HCT116 (cell line): Measurements from ENCODE around the gene SPOCK3. TPM values are rescaled to one million over a fixed set of nuclear protein-coding genes. Genes with fewer than 3 reads are reported as not detected.

Source experiments
- ATAC-seq: fragments of 200-7000 bp; cut with Tn5 transposase; 2 replicates; pipeline ENCODE4 v1.9.1; 2020; ENCODE audit warnings: mild to moderate bottlenecking, moderate library complexity
- BruUV-seq: library from RNA; stranded (reverse); fragments of 400-500 nt; replicated peaks from 2 replicates; lab custom pipeline; 2021; lab: Mats Ljungman, UMichigan
- CTCF ChIA-PET: fragments of 300-600 bp; sonication (Branson Sonifier 250); formaldehyde crosslinking; loops from one replicate; lab custom pipeline; 2021; ENCODE audit warnings: antibody characterized with exemption; lab: Charles Lee
- POLR2A ChIA-PET: fragments of 300-600, 350-600 bp; sonication (Branson Sonifier 250); formaldehyde crosslinking; loops from one replicate; lab custom pipeline; 2021; ENCODE audit warnings: antibody characterized with exemption; lab: Charles Lee
- RAD21 ChIA-PET, 2 experiments: fragments of 300-600 bp; sonication (Branson Sonifier 250); formaldehyde crosslinking; loops; one replicate each; lab custom pipeline; 2023; ENCODE audit warnings: low total read pairs in 2 of 2; ENCODE audit not compliant: uncharacterized antibody in 2 of 2, unreplicated experiment in 2 of 2, low non-redundant PET in 1 of 2; lab: Charles Lee
- DNase-seq: peaks from one replicate; pipeline ENCODE4 v3.0.0-alpha.2; 2010; ENCODE audit warnings: low read depth, low spot score
- H2AFZ ChIP-seq: fragments of 200-600 bp; shearing (Covaris generic), sonication (generic); 2 replicates; pipeline ENCODE4 v1.6.1; 2017; ENCODE audit warnings: low read depth, mixed run types, mixed read lengths, antibody characterized with exemption, low read length; ENCODE audit not compliant: poor library complexity, severe bottlenecking
- H3K27ac ChIP-seq: 2 replicates; pipeline ENCODE4 v1.5.1; 2012; ENCODE audit warnings: low read depth, low read length
- H3K27me3 ChIP-seq: fragments of 200-600 bp; sonication (generic); 2 replicates; pipeline ENCODE4 v1.6.1; 2016; ENCODE audit warnings: mixed run types, low read length, mixed read lengths; ENCODE audit not compliant: insufficient read depth
- H3K36me3 ChIP-seq, 2 experiments: fragments of 200-500 bp in 1 of 2; fragments of 200-600 bp in 1 of 2; sonication (Bioruptor generic) in 1 of 2; sonication (generic) in 1 of 2; 2 replicates each; pipeline versions ENCODE4 v1.5.1 to v1.6.1; 2014 to 2016; ENCODE audit warnings: low read length in 2 of 2, inconsistent platforms in 1 of 2, mixed read lengths in 1 of 2, mixed run types in 1 of 2; ENCODE audit not compliant: insufficient read depth in 2 of 2, control insufficient read depth in 1 of 2
- H3K4me1 ChIP-seq, 2 experiments: fragments of 200-600 bp in 1 of 2; sonication (generic) in 1 of 2; 2 replicates each; pipeline versions ENCODE4 v1.5.1 to v1.6.1; 2012 to 2017; ENCODE audit warnings: low read length in 2 of 2, inconsistent platforms in 1 of 2, mild to moderate bottlenecking in 1 of 2, mixed read lengths in 1 of 2, mixed run types in 1 of 2, moderate library complexity in 1 of 2; ENCODE audit not compliant: insufficient read depth in 2 of 2, control insufficient read depth in 1 of 2
- H3K4me2 ChIP-seq: fragments of 200-600 bp; sonication (generic); 2 replicates; pipeline ENCODE4 v1.6.1; 2017; ENCODE audit warnings: mixed run types, low read length, mixed read lengths
- H3K4me3 ChIP-seq, 2 experiments: fragments of 200-600 bp in 1 of 2; sonication (generic) in 1 of 2; replicated peaks in 1 of 2; 2 replicates each; pipeline ENCODE4 v1.5.1; 2011 to 2016; ENCODE audit warnings: low read length in 2 of 2, control low read depth in 1 of 2, low read depth in 1 of 2, mild to moderate bottlenecking in 1 of 2, mixed read lengths in 1 of 2, mixed run types in 1 of 2
- H3K79me2 ChIP-seq: fragments of 200-600 bp; sonication (generic); 2 replicates; pipeline ENCODE4 v1.6.1; 2017; ENCODE audit warnings: mild to moderate bottlenecking, mixed run types, low read length, moderate library complexity, mixed read lengths; ENCODE audit not compliant: insufficient read depth
- H3K9ac ChIP-seq: fragments of 200-600 bp; sonication (generic); 2 replicates; pipeline ENCODE4 v1.6.1; 2016; ENCODE audit warnings: low read length, mixed read lengths
- H3K9me2 ChIP-seq: fragments of 200-600 bp; sonication (generic), shearing (Covaris generic); 2 replicates; pipeline ENCODE4 v1.6.1; 2017; ENCODE audit warnings: mixed run types, mild to moderate bottlenecking, moderate library complexity; ENCODE audit not compliant: insufficient read depth
- H3K9me3 ChIP-seq, 2 experiments: fragments of 200-500 bp in 1 of 2; fragments of 200-600 bp in 1 of 2; sonication (Bioruptor generic) in 1 of 2; sonication (generic) in 1 of 2; 2 replicates each; pipeline ENCODE4 v1.6.1; 2014 to 2017; ENCODE audit warnings: low read length in 2 of 2, mixed read lengths in 2 of 2, inconsistent platforms in 1 of 2, low read depth in 1 of 2, mild to moderate bottlenecking in 1 of 2, mixed run types in 1 of 2, moderate library complexity in 1 of 2; ENCODE audit not compliant: control insufficient read depth in 1 of 2, insufficient read depth in 1 of 2
- H4K20me1 ChIP-seq: fragments of 200-600 bp; sonication (generic), shearing (Covaris generic); 2 replicates; pipeline ENCODE4 v1.6.1; 2017; ENCODE audit warnings: mixed run types, mild to moderate bottlenecking, moderate library complexity; ENCODE audit not compliant: insufficient read depth
- CBX3 ChIP-seq: IDR thresholded peaks from 2 replicates; pipeline ENCODE4 v1.6.1; 2012; ENCODE audit warnings: low read depth
- CEBPB ChIP-seq: IDR thresholded peaks from 2 replicates; pipeline ENCODE4 v1.6.1; 2012; ENCODE audit warnings: low read depth
- EGR1 ChIP-seq: IDR thresholded peaks from 2 replicates; pipeline ENCODE4 v1.6.1; 2012; ENCODE audit warnings: low read depth
- ELF1 ChIP-seq: IDR thresholded peaks from 2 replicates; pipeline ENCODE4 v1.6.1; 2012; ENCODE audit warnings: low read depth, borderline replicate concordance
- EZH2phosphoT487 ChIP-seq: fragments of 200-600 bp; IDR thresholded peaks from 2 replicates; pipeline ENCODE4 v1.6.1; 2018; ENCODE audit warnings: antibody characterized with exemption, borderline replicate concordance
- FOSL1 ChIP-seq: IDR thresholded peaks from 2 replicates; pipeline ENCODE4 v1.6.1; 2012; ENCODE audit warnings: low read depth
- JUND ChIP-seq: IDR thresholded peaks from 2 replicates; pipeline ENCODE4 v1.6.1; 2012
- POLR2A ChIP-seq: IDR thresholded peaks from 2 replicates; pipeline ENCODE4 v1.7.0; 2011; ENCODE audit warnings: borderline replicate concordance; ENCODE audit not compliant: insufficient read depth, insufficient read length; ENCODE audit errors: extremely low read depth
- POLR2AphosphoS5 ChIP-seq: IDR thresholded peaks from 2 replicates; pipeline ENCODE4 v1.6.1; 2011; ENCODE audit warnings: mild to moderate bottlenecking, low read depth, low read length, moderate library complexity
- SIN3A ChIP-seq: IDR thresholded peaks from 2 replicates; pipeline ENCODE4 v1.6.1; 2012; ENCODE audit warnings: low read depth
- SP1 ChIP-seq: IDR thresholded peaks from 2 replicates; pipeline ENCODE4 v1.6.1; 2012; ENCODE audit warnings: low read depth
- YY1 ChIP-seq: IDR thresholded peaks from 2 replicates; pipeline ENCODE4 v1.6.1; 2011; ENCODE audit warnings: low read length, low read depth, moderate library complexity, mild to moderate bottlenecking; ENCODE audit not compliant: insufficient replicate concordance; ENCODE audit errors: extremely low read depth
- ZFX ChIP-seq: fragments of 450-650 bp; IDR thresholded peaks from 2 replicates; pipeline ENCODE4 v1.6.1; 2017
- ZNF274 ChIP-seq: fragments of 200-500 bp; sonication (Bioruptor generic); IDR thresholded peaks from 2 replicates; pipeline ENCODE4 v1.6.1; 2014; ENCODE audit warnings: mild to moderate bottlenecking, low read depth, low read length, inconsistent platforms
- intact Hi-C: fragments of 100-400 bp; cut with micrococcal nuclease; formaldehyde crosslinking; loops from 2 replicates; pipeline ENCODE4 v1.10.0; 2022
- total RNA-seq: library from RNA; stranded (reverse); gene quantifications from one replicate; pipeline ENCODE4 v1.2.1, GENCODE V29; 2021; ENCODE audit not compliant: unreplicated experiment
- TF ChIP-seq, protein P1 (sequence below), 3 experiments: fragments of 200-600 bp in 1 of 3; sonication (generic) in 1 of 3; IDR thresholded peaks in 2 of 3; conservative IDR thresholded peaks in 1 of 3; 2 replicates each; pipeline ENCODE4 v1.5.1; 2012 to 2017; ENCODE audit warnings: low read depth in 2 of 3, low read length in 2 of 3, antibody characterized with exemption in 1 of 3, borderline replicate concordance in 1 of 3, control low read depth in 1 of 3, mild to moderate bottlenecking in 1 of 3, mixed read lengths in 1 of 3, mixed run types in 1 of 3, moderate library complexity in 1 of 3; ENCODE audit not compliant: insufficient read depth in 1 of 3
- TF ChIP-seq, protein P2 (sequence below): IDR thresholded peaks from 2 replicates; pipeline ENCODE4 v1.6.1; 2012
- TF ChIP-seq, protein P3 (sequence below): IDR thresholded peaks from 2 replicates; pipeline ENCODE4 v1.6.1; 2012; ENCODE audit warnings: low read depth
- TF ChIP-seq, protein P4 (sequence below): IDR thresholded peaks from 2 replicates; pipeline ENCODE4 v1.6.1; 2012
- TF ChIP-seq, protein P5 (sequence below): IDR thresholded peaks from 2 replicates; pipeline ENCODE4 v1.6.1; 2011; ENCODE audit warnings: mild to moderate bottlenecking, low read length, moderate library complexity; ENCODE audit not compliant: insufficient replicate concordance; ENCODE audit errors: extremely low read depth

Gene SPOCK3
- total RNA-seq, 1 experiment from 2014 or later, result 1.7 TPM

DNA sequence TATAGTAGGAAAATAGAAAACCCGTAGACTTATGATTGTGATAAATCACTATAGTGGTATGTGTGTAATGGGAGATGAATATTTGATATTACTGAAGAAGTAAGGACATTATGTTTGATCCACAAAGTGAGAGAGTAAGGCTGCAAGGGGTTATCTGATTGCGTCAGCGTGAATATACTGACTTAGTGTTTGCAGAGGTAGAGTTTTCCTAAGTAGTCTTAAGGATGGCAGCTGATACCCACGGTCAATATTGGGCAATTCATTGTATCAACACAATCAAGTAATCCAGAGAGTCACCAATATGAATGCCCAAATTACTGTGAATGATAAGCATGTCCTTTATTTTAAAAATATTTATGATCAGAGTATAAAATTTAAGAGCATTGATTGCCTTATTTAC, 83.7 kb downstream of the SPOCK3 start:
- Histone ChIP-seq H3K36me3 (no peaks in the 10 kb centered on the region), H3K27me3 (no peaks in the 10 kb centered on the region), H2AFZ (no peak overlapping the region), H3K4me2 (no peak overlapping the region)
- no TSS peak for BruUV-seq
- POLR2A ChIA-PET, result no interaction called here
- TF ChIP-seq, protein P1, sequence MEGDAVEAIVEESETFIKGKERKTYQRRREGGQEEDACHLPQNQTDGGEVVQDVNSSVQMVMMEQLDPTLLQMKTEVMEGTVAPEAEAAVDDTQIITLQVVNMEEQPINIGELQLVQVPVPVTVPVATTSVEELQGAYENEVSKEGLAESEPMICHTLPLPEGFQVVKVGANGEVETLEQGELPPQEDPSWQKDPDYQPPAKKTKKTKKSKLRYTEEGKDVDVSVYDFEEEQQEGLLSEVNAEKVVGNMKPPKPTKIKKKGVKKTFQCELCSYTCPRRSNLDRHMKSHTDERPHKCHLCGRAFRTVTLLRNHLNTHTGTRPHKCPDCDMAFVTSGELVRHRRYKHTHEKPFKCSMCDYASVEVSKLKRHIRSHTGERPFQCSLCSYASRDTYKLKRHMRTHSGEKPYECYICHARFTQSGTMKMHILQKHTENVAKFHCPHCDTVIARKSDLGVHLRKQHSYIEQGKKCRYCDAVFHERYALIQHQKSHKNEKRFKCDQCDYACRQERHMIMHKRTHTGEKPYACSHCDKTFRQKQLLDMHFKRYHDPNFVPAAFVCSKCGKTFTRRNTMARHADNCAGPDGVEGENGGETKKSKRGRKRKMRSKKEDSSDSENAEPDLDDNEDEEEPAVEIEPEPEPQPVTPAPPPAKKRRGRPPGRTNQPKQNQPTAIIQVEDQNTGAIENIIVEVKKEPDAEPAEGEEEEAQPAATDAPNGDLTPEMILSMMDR (IDR thresholded peaks at IDR 0.05 in 2 of 3, conservative IDR thresholded peaks at IDR 0.05 in 1 of 3; ENCODE audit: borderline replicate concordance in 1 of 3, insufficient read depth in 1 of 3, low read depth in 2 of 3, low read length in 2 of 3), result no peak
- TF ChIP-seq EGR1 (no peak), ELF1 (no peak), SP1 (no peak), CBX3 (no peak), SIN3A (no peak), YY1 (no peak), CEBPB (no peak), FOSL1 (no peak), POLR2A (no peak), JUND (no peak), ZFX (no peak), ZNF274 (no peak), EZH2phosphoT487 (no peak), POLR2AphosphoS5 (no peak)
- TF ChIP-seq, protein P2, sequence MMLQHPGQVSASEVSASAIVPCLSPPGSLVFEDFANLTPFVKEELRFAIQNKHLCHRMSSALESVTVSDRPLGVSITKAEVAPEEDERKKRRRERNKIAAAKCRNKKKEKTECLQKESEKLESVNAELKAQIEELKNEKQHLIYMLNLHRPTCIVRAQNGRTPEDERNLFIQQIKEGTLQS, result no peak
- TF ChIP-seq, protein P3, sequence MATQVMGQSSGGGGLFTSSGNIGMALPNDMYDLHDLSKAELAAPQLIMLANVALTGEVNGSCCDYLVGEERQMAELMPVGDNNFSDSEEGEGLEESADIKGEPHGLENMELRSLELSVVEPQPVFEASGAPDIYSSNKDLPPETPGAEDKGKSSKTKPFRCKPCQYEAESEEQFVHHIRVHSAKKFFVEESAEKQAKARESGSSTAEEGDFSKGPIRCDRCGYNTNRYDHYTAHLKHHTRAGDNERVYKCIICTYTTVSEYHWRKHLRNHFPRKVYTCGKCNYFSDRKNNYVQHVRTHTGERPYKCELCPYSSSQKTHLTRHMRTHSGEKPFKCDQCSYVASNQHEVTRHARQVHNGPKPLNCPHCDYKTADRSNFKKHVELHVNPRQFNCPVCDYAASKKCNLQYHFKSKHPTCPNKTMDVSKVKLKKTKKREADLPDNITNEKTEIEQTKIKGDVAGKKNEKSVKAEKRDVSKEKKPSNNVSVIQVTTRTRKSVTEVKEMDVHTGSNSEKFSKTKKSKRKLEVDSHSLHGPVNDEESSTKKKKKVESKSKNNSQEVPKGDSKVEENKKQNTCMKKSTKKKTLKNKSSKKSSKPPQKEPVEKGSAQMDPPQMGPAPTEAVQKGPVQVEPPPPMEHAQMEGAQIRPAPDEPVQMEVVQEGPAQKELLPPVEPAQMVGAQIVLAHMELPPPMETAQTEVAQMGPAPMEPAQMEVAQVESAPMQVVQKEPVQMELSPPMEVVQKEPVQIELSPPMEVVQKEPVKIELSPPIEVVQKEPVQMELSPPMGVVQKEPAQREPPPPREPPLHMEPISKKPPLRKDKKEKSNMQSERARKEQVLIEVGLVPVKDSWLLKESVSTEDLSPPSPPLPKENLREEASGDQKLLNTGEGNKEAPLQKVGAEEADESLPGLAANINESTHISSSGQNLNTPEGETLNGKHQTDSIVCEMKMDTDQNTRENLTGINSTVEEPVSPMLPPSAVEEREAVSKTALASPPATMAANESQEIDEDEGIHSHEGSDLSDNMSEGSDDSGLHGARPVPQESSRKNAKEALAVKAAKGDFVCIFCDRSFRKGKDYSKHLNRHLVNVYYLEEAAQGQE, result no peak
- TF ChIP-seq, protein P4, sequence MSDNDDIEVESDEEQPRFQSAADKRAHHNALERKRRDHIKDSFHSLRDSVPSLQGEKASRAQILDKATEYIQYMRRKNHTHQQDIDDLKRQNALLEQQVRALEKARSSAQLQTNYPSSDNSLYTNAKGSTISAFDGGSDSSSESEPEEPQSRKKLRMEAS, result no peak
- TF ChIP-seq, protein P5, sequence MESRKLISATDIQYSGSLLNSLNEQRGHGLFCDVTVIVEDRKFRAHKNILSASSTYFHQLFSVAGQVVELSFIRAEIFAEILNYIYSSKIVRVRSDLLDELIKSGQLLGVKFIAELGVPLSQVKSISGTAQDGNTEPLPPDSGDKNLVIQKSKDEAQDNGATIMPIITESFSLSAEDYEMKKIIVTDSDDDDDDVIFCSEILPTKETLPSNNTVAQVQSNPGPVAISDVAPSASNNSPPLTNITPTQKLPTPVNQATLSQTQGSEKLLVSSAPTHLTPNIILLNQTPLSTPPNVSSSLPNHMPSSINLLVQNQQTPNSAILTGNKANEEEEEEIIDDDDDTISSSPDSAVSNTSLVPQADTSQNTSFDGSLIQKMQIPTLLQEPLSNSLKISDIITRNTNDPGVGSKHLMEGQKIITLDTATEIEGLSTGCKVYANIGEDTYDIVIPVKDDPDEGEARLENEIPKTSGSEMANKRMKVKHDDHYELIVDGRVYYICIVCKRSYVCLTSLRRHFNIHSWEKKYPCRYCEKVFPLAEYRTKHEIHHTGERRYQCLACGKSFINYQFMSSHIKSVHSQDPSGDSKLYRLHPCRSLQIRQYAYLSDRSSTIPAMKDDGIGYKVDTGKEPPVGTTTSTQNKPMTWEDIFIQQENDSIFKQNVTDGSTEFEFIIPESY, result no peak
- TF ChIP-seq, all 23 proteins: peak for 0
- ChIA-PET CTCF (no interaction called here), RAD21 (no interaction called here)
- DNase-seq (no peak), ATAC-seq (no peak)
- Histone ChIP-seq H3K9me2 (no peaks in the 10 kb centered on the region), H3K9me3 (no peaks in the 10 kb centered on the region), H3K4me1 (no peaks in the 10 kb centered on the region), H4K20me1 (no peaks in the 10 kb centered on the region), H3K4me3 (no peak overlapping the region), H3K9ac (no peak overlapping the region), H3K79me2 (no peaks in the 10 kb centered on the region), H3K27ac (no peak overlapping the region)
- intact Hi-C loops, result no loop called here
